ENCODE data around the gene SYNGAP1. TPM values are rescaled to one million over a fixed set of nuclear protein-coding genes. Genes with fewer than 3 reads are reported as not detected.

The SYNGAP1 gene
- total and polyA plus RNA-seq, 9 of the 15 experiments (the other 6 are each of a cell fraction or from before 2014, with no cell fraction given), result 0.01 to 22.8 (median 3.2) TPM

DNA sequence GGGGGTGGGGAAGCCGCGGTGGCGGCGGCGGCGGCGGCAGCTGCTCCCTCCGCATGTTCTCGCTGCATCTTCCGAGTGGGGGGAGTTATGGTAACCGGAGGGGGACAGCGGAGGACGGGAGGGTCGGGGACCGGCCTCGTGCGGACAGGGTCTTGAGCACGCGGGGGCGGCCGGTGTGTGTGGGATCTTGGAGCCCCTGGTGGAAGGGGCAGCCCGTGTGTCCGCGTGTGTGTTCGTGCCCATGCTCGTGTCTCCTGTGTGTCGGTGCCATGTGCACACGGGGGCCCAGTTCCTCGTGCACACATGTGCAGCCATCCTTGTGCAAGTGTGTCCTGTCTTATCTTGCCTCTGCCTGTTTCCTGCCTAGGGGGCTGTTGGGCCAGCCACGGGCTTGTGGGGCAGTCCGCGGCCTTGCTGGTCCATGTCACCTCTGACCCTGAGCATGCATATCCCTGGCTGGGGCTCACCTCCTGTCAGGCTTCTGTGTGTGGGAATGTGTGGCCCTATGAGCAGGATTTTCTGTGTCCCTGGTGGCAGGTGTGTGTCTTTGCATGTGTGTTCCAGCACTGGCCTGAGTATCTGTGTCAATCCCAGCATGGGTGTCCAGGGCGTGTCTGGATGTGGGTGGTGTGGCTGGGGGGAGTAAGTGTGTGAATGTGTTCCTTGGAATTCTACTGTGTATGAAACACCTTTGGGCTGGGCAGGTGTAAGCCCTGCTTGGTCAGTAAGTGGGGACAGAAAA is 8.5 kb downstream of the SYNGAP1 start (continued):
- TF ChIP-seq, protein P1, sequence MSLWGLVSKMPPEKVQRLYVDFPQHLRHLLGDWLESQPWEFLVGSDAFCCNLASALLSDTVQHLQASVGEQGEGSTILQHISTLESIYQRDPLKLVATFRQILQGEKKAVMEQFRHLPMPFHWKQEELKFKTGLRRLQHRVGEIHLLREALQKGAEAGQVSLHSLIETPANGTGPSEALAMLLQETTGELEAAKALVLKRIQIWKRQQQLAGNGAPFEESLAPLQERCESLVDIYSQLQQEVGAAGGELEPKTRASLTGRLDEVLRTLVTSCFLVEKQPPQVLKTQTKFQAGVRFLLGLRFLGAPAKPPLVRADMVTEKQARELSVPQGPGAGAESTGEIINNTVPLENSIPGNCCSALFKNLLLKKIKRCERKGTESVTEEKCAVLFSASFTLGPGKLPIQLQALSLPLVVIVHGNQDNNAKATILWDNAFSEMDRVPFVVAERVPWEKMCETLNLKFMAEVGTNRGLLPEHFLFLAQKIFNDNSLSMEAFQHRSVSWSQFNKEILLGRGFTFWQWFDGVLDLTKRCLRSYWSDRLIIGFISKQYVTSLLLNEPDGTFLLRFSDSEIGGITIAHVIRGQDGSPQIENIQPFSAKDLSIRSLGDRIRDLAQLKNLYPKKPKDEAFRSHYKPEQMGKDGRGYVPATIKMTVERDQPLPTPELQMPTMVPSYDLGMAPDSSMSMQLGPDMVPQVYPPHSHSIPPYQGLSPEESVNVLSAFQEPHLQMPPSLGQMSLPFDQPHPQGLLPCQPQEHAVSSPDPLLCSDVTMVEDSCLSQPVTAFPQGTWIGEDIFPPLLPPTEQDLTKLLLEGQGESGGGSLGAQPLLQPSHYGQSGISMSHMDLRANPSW (CRISPR knock-in tag; IDR thresholded peaks at IDR 0.05), result 0 out of 2 replicates have a peak, but pooled peaks have one; percentile 88
- TF ChIP-seq KAT7 (CRISPR knock-in tag; IDR thresholded peaks at IDR 0.05; ENCODE audit: borderline replicate concordance), result 0 out of 2 replicates have a peak, but pooled peaks have one; percentile 67
- TF ChIP-seq, protein P2, sequence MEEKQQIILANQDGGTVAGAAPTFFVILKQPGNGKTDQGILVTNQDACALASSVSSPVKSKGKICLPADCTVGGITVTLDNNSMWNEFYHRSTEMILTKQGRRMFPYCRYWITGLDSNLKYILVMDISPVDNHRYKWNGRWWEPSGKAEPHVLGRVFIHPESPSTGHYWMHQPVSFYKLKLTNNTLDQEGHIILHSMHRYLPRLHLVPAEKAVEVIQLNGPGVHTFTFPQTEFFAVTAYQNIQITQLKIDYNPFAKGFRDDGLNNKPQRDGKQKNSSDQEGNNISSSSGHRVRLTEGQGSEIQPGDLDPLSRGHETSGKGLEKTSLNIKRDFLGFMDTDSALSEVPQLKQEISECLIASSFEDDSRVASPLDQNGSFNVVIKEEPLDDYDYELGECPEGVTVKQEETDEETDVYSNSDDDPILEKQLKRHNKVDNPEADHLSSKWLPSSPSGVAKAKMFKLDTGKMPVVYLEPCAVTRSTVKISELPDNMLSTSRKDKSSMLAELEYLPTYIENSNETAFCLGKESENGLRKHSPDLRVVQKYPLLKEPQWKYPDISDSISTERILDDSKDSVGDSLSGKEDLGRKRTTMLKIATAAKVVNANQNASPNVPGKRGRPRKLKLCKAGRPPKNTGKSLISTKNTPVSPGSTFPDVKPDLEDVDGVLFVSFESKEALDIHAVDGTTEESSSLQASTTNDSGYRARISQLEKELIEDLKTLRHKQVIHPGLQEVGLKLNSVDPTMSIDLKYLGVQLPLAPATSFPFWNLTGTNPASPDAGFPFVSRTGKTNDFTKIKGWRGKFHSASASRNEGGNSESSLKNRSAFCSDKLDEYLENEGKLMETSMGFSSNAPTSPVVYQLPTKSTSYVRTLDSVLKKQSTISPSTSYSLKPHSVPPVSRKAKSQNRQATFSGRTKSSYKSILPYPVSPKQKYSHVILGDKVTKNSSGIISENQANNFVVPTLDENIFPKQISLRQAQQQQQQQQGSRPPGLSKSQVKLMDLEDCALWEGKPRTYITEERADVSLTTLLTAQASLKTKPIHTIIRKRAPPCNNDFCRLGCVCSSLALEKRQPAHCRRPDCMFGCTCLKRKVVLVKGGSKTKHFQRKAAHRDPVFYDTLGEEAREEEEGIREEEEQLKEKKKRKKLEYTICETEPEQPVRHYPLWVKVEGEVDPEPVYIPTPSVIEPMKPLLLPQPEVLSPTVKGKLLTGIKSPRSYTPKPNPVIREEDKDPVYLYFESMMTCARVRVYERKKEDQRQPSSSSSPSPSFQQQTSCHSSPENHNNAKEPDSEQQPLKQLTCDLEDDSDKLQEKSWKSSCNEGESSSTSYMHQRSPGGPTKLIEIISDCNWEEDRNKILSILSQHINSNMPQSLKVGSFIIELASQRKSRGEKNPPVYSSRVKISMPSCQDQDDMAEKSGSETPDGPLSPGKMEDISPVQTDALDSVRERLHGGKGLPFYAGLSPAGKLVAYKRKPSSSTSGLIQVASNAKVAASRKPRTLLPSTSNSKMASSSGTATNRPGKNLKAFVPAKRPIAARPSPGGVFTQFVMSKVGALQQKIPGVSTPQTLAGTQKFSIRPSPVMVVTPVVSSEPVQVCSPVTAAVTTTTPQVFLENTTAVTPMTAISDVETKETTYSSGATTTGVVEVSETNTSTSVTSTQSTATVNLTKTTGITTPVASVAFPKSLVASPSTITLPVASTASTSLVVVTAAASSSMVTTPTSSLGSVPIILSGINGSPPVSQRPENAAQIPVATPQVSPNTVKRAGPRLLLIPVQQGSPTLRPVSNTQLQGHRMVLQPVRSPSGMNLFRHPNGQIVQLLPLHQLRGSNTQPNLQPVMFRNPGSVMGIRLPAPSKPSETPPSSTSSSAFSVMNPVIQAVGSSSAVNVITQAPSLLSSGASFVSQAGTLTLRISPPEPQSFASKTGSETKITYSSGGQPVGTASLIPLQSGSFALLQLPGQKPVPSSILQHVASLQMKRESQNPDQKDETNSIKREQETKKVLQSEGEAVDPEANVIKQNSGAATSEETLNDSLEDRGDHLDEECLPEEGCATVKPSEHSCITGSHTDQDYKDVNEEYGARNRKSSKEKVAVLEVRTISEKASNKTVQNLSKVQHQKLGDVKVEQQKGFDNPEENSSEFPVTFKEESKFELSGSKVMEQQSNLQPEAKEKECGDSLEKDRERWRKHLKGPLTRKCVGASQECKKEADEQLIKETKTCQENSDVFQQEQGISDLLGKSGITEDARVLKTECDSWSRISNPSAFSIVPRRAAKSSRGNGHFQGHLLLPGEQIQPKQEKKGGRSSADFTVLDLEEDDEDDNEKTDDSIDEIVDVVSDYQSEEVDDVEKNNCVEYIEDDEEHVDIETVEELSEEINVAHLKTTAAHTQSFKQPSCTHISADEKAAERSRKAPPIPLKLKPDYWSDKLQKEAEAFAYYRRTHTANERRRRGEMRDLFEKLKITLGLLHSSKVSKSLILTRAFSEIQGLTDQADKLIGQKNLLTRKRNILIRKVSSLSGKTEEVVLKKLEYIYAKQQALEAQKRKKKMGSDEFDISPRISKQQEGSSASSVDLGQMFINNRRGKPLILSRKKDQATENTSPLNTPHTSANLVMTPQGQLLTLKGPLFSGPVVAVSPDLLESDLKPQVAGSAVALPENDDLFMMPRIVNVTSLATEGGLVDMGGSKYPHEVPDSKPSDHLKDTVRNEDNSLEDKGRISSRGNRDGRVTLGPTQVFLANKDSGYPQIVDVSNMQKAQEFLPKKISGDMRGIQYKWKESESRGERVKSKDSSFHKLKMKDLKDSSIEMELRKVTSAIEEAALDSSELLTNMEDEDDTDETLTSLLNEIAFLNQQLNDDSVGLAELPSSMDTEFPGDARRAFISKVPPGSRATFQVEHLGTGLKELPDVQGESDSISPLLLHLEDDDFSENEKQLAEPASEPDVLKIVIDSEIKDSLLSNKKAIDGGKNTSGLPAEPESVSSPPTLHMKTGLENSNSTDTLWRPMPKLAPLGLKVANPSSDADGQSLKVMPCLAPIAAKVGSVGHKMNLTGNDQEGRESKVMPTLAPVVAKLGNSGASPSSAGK (IDR thresholded peaks at IDR 0.05), result peak; percentile 99
- TF ChIP-seq NFRKB (IDR thresholded peaks at IDR 0.05; ENCODE audit: low read depth), result peak; percentile 59; the same call in 1 of the 2 replicates
- peak; percentile 59 for TF ChIP-seq ZFX (CRISPR knock-in tag; IDR thresholded peaks at IDR 0.05)
- no peak for TF ChIP-seq ZNF3 (CRISPR knock-in tag; IDR thresholded peaks at IDR 0.05)
- no peak for TF ChIP-seq TBL1XR1 (IDR thresholded peaks at IDR 0.05; ENCODE audit: low read length in 2 of 2)
- TF ChIP-seq IRF2 (CRISPR knock-in tag; IDR thresholded peaks at IDR 0.05), result peak; percentile 93
- TF ChIP-seq, protein P3, sequence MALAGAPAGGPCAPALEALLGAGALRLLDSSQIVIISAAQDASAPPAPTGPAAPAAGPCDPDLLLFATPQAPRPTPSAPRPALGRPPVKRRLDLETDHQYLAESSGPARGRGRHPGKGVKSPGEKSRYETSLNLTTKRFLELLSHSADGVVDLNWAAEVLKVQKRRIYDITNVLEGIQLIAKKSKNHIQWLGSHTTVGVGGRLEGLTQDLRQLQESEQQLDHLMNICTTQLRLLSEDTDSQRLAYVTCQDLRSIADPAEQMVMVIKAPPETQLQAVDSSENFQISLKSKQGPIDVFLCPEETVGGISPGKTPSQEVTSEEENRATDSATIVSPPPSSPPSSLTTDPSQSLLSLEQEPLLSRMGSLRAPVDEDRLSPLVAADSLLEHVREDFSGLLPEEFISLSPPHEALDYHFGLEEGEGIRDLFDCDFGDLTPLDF (CRISPR knock-in tag; IDR thresholded peaks at IDR 0.05), result peak; percentile 93; the same call in 1 of the 2 replicates
- TF ChIP-seq SREBF1 (IDR thresholded peaks at IDR 0.05; ENCODE audit: borderline replicate concordance, low read depth, low read length), result no peak
- TF ChIP-seq GATAD2A (IDR thresholded peaks at IDR 0.05), result no peak
- 0 out of 2 replicates have a peak, but pooled peaks have one; percentile 84 for TF ChIP-seq YBX1 (IDR thresholded peaks at IDR 0.05)
